ENCODE data around the gene POGLUT3. TPM values are rescaled to one million over a fixed set of nuclear protein-coding genes. Genes with fewer than 3 reads are reported as not detected.

Gene POGLUT3
- total and polyA plus RNA-seq, 2 of the 4 experiments (the other 2 are of a cell fraction) = 31.7 to 34.8 TPM

DNA sequence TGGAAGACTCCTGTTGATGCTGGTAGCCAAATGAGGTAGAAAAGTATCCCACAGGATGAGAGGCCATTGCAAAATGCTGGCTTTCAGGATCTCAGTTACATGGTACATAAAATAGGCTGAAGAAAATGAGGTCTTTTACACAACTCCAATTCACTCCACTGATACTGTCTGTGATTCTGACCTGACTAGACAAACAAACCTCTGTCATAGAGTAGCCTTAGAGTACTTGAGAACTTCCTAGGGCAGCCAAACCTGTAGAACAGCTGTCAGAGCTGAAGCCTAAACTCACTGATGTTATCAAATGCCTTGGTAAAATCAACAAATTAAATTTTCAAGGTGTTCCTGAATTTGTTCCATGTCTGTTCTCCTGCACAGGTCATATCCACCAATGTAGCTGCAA lies 26.2 kb upstream of the POGLUT3 start:
- Histone ChIP-seq H3K9me3 (ENCODE audit: control insufficient read depth, insufficient read depth, low read length) (no peaks in the 10 kb centered on the region), H4K5ac (ENCODE audit: low read depth, low read length) (no peak overlapping the region), H3K79me1 (ENCODE audit: low read depth in 1 of 2, low read length in 2 of 2) (no peaks in the 10 kb centered on the region), H2BK5ac (ENCODE audit: low read depth, low read length, poor library complexity, severe bottlenecking) (no peak overlapping the region), H2BK120ac (ENCODE audit: low read depth, low read length) (no peak overlapping the region), H2AK9ac (replicated peaks; ENCODE audit: low read depth, low read length, poor library complexity) (no peak overlapping the region), H2AFZ (replicated peaks; ENCODE audit: low read length, poor library complexity) (no peak overlapping the region), H2BK20ac (ENCODE audit: low read depth, low read length) (no peak overlapping the region), H3K14ac (replicated peaks; ENCODE audit: low read depth, low read length) (no peak overlapping the region), H3K4me1 (ENCODE audit: control insufficient read depth, insufficient read depth, low read length) (no peaks in the 10 kb centered on the region), H3K23ac (ENCODE audit: low read depth, low read length) (no peak overlapping the region), H4K91ac (ENCODE audit: insufficient read depth, low read depth, low read length) (no peak overlapping the region), H2BK15ac (ENCODE audit: low read depth, low read length) (no peak overlapping the region), H3K27ac (ENCODE audit: insufficient read depth, low read length) (no peak overlapping the region), H3K56ac (ENCODE audit: extremely low read depth, insufficient read depth, low read length) (no peak overlapping the region), H3K4me2 (ENCODE audit: low read depth, low read length) (no peak overlapping the region), H4K20me1 (ENCODE audit: insufficient read depth, low read length) (no peaks in the 10 kb centered on the region), H3K36me3 (ENCODE audit: control insufficient read depth, insufficient read depth, low read length) (no peaks in the 10 kb centered on the region), H3K9me1 (ENCODE audit: insufficient read depth, low read length) (no peaks in the 10 kb centered on the region), H2AK5ac (ENCODE audit: low read depth, low read length) (no peak overlapping the region), H3K18ac (ENCODE audit: low read depth, low read length) (no peak overlapping the region), H3K9ac (ENCODE audit: low read depth, low read length) (no peak overlapping the region), H3K4ac (ENCODE audit: low read depth, low read length) (no peak overlapping the region), H3K4me3 (ENCODE audit: insufficient read depth, low read depth, low read length) (no peak overlapping the region), H4K8ac (ENCODE audit: low read depth in 2 of 2, low read length in 2 of 2) (no peak overlapping the region), H3K27me3 (ENCODE audit: control insufficient read depth, insufficient read depth, low read length) (no peaks in the 10 kb centered on the region; the same call in 1 of the 2 replicates)
- no peak for DNase-seq
- in situ Hi-C loops (cut with MboI; ENCODE audit: low sequenced_read_pairs) = no loop called here
- no peak for ATAC-seq (ENCODE audit: low read depth)
- intact Hi-C loops (cut with micrococcal nuclease) = no loop called here
- dilution Hi-C loops (cut with HindIII; ENCODE audit: low sequenced_read_pairs, unreplicated experiment) = no loop called here
- no TSS peak for BruUV-seq (replicated peaks)
- no peak for TF ChIP-seq MAFK (IDR thresholded peaks at IDR 0.05; ENCODE audit: low read depth, low read length)
- TF ChIP-seq RFX5 (IDR thresholded peaks at IDR 0.05; ENCODE audit: low read depth, low read length) = no peak
- TF ChIP-seq CEBPB (IDR thresholded peaks at IDR 0.05; ENCODE audit: low read depth, low read length) = no peak
- no peak for TF ChIP-seq CHD1 (IDR thresholded peaks at IDR 0.05; ENCODE audit: low read depth, low read length)
- TF ChIP-seq POLR2A (IDR thresholded peaks at IDR 0.05; ENCODE audit: low read depth, low read length) = no peak
- TF ChIP-seq MXI1 (IDR thresholded peaks at IDR 0.05; ENCODE audit: borderline replicate concordance, low read depth, low read length) = no peak
- TF ChIP-seq, protein P1, sequence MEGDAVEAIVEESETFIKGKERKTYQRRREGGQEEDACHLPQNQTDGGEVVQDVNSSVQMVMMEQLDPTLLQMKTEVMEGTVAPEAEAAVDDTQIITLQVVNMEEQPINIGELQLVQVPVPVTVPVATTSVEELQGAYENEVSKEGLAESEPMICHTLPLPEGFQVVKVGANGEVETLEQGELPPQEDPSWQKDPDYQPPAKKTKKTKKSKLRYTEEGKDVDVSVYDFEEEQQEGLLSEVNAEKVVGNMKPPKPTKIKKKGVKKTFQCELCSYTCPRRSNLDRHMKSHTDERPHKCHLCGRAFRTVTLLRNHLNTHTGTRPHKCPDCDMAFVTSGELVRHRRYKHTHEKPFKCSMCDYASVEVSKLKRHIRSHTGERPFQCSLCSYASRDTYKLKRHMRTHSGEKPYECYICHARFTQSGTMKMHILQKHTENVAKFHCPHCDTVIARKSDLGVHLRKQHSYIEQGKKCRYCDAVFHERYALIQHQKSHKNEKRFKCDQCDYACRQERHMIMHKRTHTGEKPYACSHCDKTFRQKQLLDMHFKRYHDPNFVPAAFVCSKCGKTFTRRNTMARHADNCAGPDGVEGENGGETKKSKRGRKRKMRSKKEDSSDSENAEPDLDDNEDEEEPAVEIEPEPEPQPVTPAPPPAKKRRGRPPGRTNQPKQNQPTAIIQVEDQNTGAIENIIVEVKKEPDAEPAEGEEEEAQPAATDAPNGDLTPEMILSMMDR (conservative IDR thresholded peaks at IDR 0.05; ENCODE audit: low read depth, low read length) = no peak
- no peak for TF ChIP-seq USF2 (IDR thresholded peaks at IDR 0.05; ENCODE audit: low read depth, low read length)
- no peak for TF ChIP-seq ELK1 (IDR thresholded peaks at IDR 0.05; ENCODE audit: borderline replicate concordance, low read depth, low read length)
- no peak for TF ChIP-seq RAD21 (IDR thresholded peaks at IDR 0.05; ENCODE audit: low read length)
- no peak for TF ChIP-seq SMC3 (IDR thresholded peaks at IDR 0.05; ENCODE audit: low read depth, low read length)
- TF ChIP-seq RCOR1 (IDR thresholded peaks at IDR 0.05; ENCODE audit: insufficient replicate concordance, low read length) = no peak
- ChIA-PET POLR2A (ENCODE audit: unreplicated experiment) (no interaction called here), CTCF (no interaction called here)

Data from IMR-90 (cell line).